GM18520 (cell line): ENCODE measurements around the gene NDUFA1.
"Not testable (repeated sequence)": the region's sequence is repeated elsewhere in the genome, so short reads cannot be mapped to it uniquely, and the experiment has no call there.

Experiments
- ATAC-seq: cut with Tn5 transposase; IDR thresholded peaks from one replicate; pipeline ENCODE4 v1.9.1; 2021; ENCODE audit not compliant: unreplicated experiment

Gene NDUFA1

GRCh38 chrX:119899125-119899524, 27.5 kb downstream of the NDUFA1 start:
- ATAC-seq, result no peak

- ATAC-seq, result no peak
Observed at GRCh38 chrX:119900976-119901375, 29.3 kb downstream of the NDUFA1 start.

GRCh38 chrX:119916310-119916709, 44.7 kb downstream of the NDUFA1 start:
- ATAC-seq, result no peak

- ATAC-seq, result no peak
Observed at GRCh38 chrX:119917877-119918276, 46.2 kb downstream of the NDUFA1 start.

GRCh38 chrX:119919835-119920585, 48.4 kb downstream of the NDUFA1 start:
- ATAC-seq, result no peak

GRCh38 chrX:119922391-119922790, 50.8 kb downstream of the NDUFA1 start:
- not testable (repeated sequence) for ATAC-seq
